ENCODE measurements around the gene DCLK1.

The DCLK1 gene

GRCh38 chr13:35765941-35766340, 365.2 kb downstream of the DCLK1 start:
- Mint-ChIP-seq H3K4me3 (no peak overlapping the region), H3K27me3 (no peaks in the 10 kb centered on the region), H3K9me3 (no peaks in the 10 kb centered on the region), H3K4me1 (ENCODE audit: low read depth) (no peaks in the 10 kb centered on the region), H3K36me3 (ENCODE audit: low read depth) (no peaks in the 10 kb centered on the region), H3K27ac (no peak overlapping the region)

GRCh38 chr13:35765366-35765765, 365.8 kb downstream of the DCLK1 start:
- H3K27me3 Mint-ChIP-seq, result no peaks in the 10 kb centered on the region
- H3K4me3 Mint-ChIP-seq, result no peak overlapping the region
- H3K27ac Mint-ChIP-seq, result no peak overlapping the region
- H3K9me3 Mint-ChIP-seq, result no peaks in the 10 kb centered on the region
- H3K36me3 Mint-ChIP-seq (ENCODE audit: low read depth), result no peaks in the 10 kb centered on the region
- no peaks in the 10 kb centered on the region for H3K4me1 Mint-ChIP-seq (ENCODE audit: low read depth)

- Mint-ChIP-seq H3K4me3 (no peak overlapping the region), H3K27ac (no peak overlapping the region), H3K9me3 (peaks cover 2% of the 10 kb centered on the region), H3K4me1 (ENCODE audit: low read depth) (no peaks in the 10 kb centered on the region), H3K27me3 (no peaks in the 10 kb centered on the region), H3K36me3 (ENCODE audit: low read depth) (no peaks in the 10 kb centered on the region)
These were observed 366.7 kb downstream of the DCLK1 start for GRCh38 chr13:35764326-35765015.

GRCh38 chr13:35763782-35764123, 367.4 kb downstream of the DCLK1 start:
- no peaks in the 10 kb centered on the region for H3K36me3 Mint-ChIP-seq (ENCODE audit: low read depth)
- H3K4me3 Mint-ChIP-seq, result no peak overlapping the region
- no peaks in the 10 kb centered on the region for H3K27me3 Mint-ChIP-seq
- H3K4me1 Mint-ChIP-seq (ENCODE audit: low read depth), result no peaks in the 10 kb centered on the region
- H3K9me3 Mint-ChIP-seq, result peaks cover 6% of the 10 kb centered on the region
- no peak overlapping the region for H3K27ac Mint-ChIP-seq

GRCh38 chr13:35763060-35763781, 368.0 kb downstream of the DCLK1 start:
- Mint-ChIP-seq H3K27ac (no peak overlapping the region), H3K4me1 (ENCODE audit: low read depth) (no peaks in the 10 kb centered on the region), H3K36me3 (ENCODE audit: low read depth) (no peaks in the 10 kb centered on the region), H3K9me3 (peaks cover 6% of the 10 kb centered on the region), H3K4me3 (no peak overlapping the region), H3K27me3 (no peaks in the 10 kb centered on the region)

- H3K9me3 Mint-ChIP-seq, result peaks cover 6% of the 10 kb centered on the region
These were observed 369.5 kb downstream of the DCLK1 start for GRCh38 chr13:35761440-35762252.

GRCh38 chr13:35760735-35761281, 370.4 kb downstream of the DCLK1 start:
- no peaks in the 10 kb centered on the region for H3K4me1 Mint-ChIP-seq (ENCODE audit: low read depth)

More at GRCh38 chr13:35761440-35762252, 369.5 kb downstream of the DCLK1 start:
- Mint-ChIP-seq H3K27ac (no peak overlapping the region), H3K4me3 (no peak overlapping the region), H3K4me1 (ENCODE audit: low read depth) (no peaks in the 10 kb centered on the region), H3K27me3 (no peaks in the 10 kb centered on the region), H3K36me3 (ENCODE audit: low read depth) (no peaks in the 10 kb centered on the region)

GRCh38 chr13:35747594-35747993, 383.6 kb downstream of the DCLK1 start:
- no peaks in the 10 kb centered on the region for H3K4me1 Mint-ChIP-seq (ENCODE audit: low read depth)
- H3K27me3 Mint-ChIP-seq, result no peaks in the 10 kb centered on the region
- H3K27ac Mint-ChIP-seq, result no peak overlapping the region
- no peak overlapping the region for H3K4me3 Mint-ChIP-seq
- H3K9me3 Mint-ChIP-seq, result peaks cover 6% of the 10 kb centered on the region
- H3K36me3 Mint-ChIP-seq (ENCODE audit: low read depth), result no peaks in the 10 kb centered on the region

More at GRCh38 chr13:35760735-35761281, 370.4 kb downstream of the DCLK1 start:
- no peaks in the 10 kb centered on the region for H3K27me3 Mint-ChIP-seq
- H3K4me3 Mint-ChIP-seq, result no peak overlapping the region
- H3K27ac Mint-ChIP-seq, result no peak overlapping the region
- H3K36me3 Mint-ChIP-seq (ENCODE audit: low read depth), result no peaks in the 10 kb centered on the region
- peaks cover 6% of the 10 kb centered on the region for H3K9me3 Mint-ChIP-seq

GRCh38 chr13:35744566-35745178, 386.5 kb downstream of the DCLK1 start:
- Mint-ChIP-seq H3K4me3 (no peak overlapping the region), H3K9me3 (peaks cover 6% of the 10 kb centered on the region), H3K27ac (no peak overlapping the region), H3K36me3 (ENCODE audit: low read depth) (no peaks in the 10 kb centered on the region), H3K27me3 (no peaks in the 10 kb centered on the region), H3K4me1 (ENCODE audit: low read depth) (no peaks in the 10 kb centered on the region)

GRCh38 chr13:35744144-35744543, 387.0 kb downstream of the DCLK1 start:
- Mint-ChIP-seq H3K36me3 (ENCODE audit: low read depth) (no peaks in the 10 kb centered on the region), H3K27ac (no peak overlapping the region), H3K4me1 (ENCODE audit: low read depth) (no peaks in the 10 kb centered on the region), H3K4me3 (no peak overlapping the region), H3K9me3 (peaks cover 6% of the 10 kb centered on the region), H3K27me3 (no peaks in the 10 kb centered on the region)

GRCh38 chr13:35743165-35743564, 388.0 kb downstream of the DCLK1 start:
- H3K36me3 Mint-ChIP-seq (ENCODE audit: low read depth), result no peaks in the 10 kb centered on the region
- H3K4me1 Mint-ChIP-seq (ENCODE audit: low read depth), result no peaks in the 10 kb centered on the region
- H3K9me3 Mint-ChIP-seq, result peaks cover 6% of the 10 kb centered on the region
- H3K27ac Mint-ChIP-seq, result no peak overlapping the region
- H3K4me3 Mint-ChIP-seq, result no peak overlapping the region
- no peaks in the 10 kb centered on the region for H3K27me3 Mint-ChIP-seq

GRCh38 chr13:35741657-35742056, 389.5 kb downstream of the DCLK1 start:
- Mint-ChIP-seq H3K4me3 (no peak overlapping the region), H3K27ac (no peak overlapping the region), H3K27me3 (no peaks in the 10 kb centered on the region), H3K36me3 (ENCODE audit: low read depth) (no peaks in the 10 kb centered on the region), H3K9me3 (peaks cover 6% of the 10 kb centered on the region), H3K4me1 (ENCODE audit: low read depth) (no peaks in the 10 kb centered on the region)

- no peak overlapping the region for H3K27ac Mint-ChIP-seq
- H3K27me3 Mint-ChIP-seq, result no peaks in the 10 kb centered on the region
- peaks cover 6% of the 10 kb centered on the region for H3K9me3 Mint-ChIP-seq
- H3K4me1 Mint-ChIP-seq (ENCODE audit: low read depth), result no peaks in the 10 kb centered on the region
- no peak overlapping the region for H3K4me3 Mint-ChIP-seq
- no peaks in the 10 kb centered on the region for H3K36me3 Mint-ChIP-seq (ENCODE audit: low read depth)
These were observed 394.3 kb downstream of the DCLK1 start for GRCh38 chr13:35736876-35737275.

GRCh38 chr13:35733827-35734226, 397.4 kb downstream of the DCLK1 start:
- H3K27ac Mint-ChIP-seq, result no peak overlapping the region
- no peaks in the 10 kb centered on the region for H3K4me1 Mint-ChIP-seq (ENCODE audit: low read depth)
- no peak overlapping the region for H3K4me3 Mint-ChIP-seq
- no peaks in the 10 kb centered on the region for H3K36me3 Mint-ChIP-seq (ENCODE audit: low read depth)
- no peaks in the 10 kb centered on the region for H3K27me3 Mint-ChIP-seq
- no peaks in the 10 kb centered on the region for H3K9me3 Mint-ChIP-seq

Data from stimulated activated naive CD8-positive, alpha-beta T cell treated with anti-CD3 and anti-CD28 coated beads, Interleukin-15, Interleukin-2, amounts not matched to agents 100 ng/mL and 50 ng/mL, for 24 hours (primary cell).